ENCODE data around the gene SH2D3C.

- TF ChIP-seq RFX5 (IDR thresholded peaks at IDR 0.05; ENCODE audit: low read depth, low read length) = no peak
- no peak for TF ChIP-seq CTCF (conservative IDR thresholded peaks at IDR 0.05; ENCODE audit: low read depth, low read length)
- no peak for TF ChIP-seq RAD21 (IDR thresholded peaks at IDR 0.05; ENCODE audit: low read length)
- TF ChIP-seq USF2 (IDR thresholded peaks at IDR 0.05; ENCODE audit: low read depth, low read length) = no peak
Observed at GRCh38 chr9:127753622-127754021, 24.8 kb downstream of the SH2D3C start.

All from IMR-90 (cell line).